Ramos (cell line): ENCODE data around the gene ARHGAP33.
"Not testable (repeated sequence)": the region's sequence is repeated elsewhere in the genome, so short reads cannot be mapped to it uniquely, and the experiment has no call there.

Experiments
- in situ Hi-C: fragments of 300-500 bp; cut with MboI; formaldehyde crosslinking; loops from one replicate; pipeline ENCODE4 v1.14.3; 2022; ENCODE audit warnings: low sequenced_read_pairs; ENCODE audit not compliant: unreplicated experiment

ARHGAP33 gene

DNA sequence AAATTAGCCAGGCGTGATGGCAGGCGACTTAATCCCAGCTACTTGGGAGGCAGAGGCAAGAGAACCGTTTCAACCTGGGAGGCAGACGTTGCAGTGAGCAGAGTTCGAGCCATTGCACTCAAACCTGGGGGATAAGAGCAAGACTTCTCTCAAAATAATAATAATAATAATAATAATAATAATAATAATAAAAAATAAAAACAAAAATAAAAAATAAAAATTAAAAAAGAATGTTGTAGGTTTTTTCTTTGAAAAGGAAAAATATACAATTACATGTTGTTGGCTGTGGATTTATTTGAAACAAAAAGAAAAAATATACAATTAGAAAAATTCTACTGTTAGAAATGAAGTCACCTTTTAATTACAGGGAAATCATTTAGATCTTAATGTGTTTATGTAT, 48.8 kb downstream of the ARHGAP33 start:
- in situ Hi-C loops, result no loop called here

DNA sequence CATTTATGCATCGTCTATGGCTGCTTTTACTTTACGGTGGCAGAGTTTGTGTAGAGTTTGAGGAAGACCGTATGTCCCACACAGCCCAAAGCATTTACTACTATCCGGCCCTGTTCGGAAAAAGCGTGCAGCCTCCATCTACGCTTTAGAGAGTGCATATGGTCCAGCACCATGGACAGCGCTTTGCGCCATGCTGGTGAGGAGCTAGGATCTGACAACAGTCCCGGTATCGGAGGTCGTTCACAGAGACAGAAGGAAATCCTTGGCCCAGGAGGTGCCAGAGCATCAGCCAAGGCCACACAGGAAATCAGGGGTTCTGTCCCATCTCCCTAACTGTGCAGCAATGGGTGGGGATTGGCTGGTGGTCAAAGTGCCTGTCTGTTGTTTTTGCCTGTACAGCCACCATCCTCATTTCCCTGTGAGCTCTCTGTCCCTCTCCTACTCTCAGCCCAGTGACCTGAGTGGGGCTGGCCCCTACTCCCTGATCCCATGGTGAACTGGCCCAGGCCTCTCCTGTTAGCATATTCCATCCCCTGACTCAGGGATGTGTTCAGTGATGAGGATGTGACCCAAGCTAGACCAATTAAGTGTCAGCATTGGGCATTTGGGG, 53.4 kb downstream of the ARHGAP33 start:
- in situ Hi-C loops, result no loop called here

- in situ Hi-C loops, result no loop called here
Observed at GRCh38 chr19:35830986-35831385, 55.6 kb downstream of the ARHGAP33 start.

DNA sequence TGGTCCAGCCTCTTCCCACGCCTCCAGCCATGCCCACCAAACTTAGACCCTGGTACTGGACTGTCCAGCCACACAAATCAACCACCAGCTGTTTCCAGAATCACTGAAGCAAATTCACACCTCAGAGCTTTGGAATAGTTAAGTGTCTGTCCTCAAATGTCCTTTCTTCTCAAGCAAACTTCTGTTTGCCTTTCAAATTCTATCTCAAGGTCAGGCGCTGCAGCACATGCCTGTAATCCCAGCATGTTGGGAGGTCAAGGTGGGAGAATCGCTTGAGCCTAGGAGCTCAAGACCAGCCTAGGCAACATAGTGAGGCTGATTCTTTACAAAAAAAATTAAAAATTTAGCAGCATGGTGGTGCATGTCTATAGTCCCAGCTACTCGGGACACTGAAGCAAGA, 56.7 kb downstream of the ARHGAP33 start:
- in situ Hi-C loops, result no loop called here

DNA sequence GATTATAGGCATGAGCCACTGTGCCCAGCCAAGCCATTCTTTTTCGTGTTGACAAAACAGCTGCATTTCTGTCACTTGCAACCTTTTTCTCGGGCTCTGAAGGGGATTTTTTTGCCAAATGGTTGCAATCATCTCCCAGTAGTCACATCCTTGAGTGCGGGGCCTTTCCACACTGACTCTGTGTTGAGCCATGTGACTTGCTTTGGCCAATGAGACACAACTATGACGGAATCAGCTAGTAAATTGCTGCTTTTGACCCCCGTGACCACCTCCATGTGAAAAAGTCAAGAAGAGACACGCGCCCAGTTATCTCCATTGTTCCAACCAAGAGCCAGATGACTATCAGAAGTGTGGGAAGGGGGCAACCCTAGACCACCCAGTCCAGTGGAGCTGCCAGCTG, 58.6 kb downstream of the ARHGAP33 start:
- in situ Hi-C loops, result no loop called here

DNA sequence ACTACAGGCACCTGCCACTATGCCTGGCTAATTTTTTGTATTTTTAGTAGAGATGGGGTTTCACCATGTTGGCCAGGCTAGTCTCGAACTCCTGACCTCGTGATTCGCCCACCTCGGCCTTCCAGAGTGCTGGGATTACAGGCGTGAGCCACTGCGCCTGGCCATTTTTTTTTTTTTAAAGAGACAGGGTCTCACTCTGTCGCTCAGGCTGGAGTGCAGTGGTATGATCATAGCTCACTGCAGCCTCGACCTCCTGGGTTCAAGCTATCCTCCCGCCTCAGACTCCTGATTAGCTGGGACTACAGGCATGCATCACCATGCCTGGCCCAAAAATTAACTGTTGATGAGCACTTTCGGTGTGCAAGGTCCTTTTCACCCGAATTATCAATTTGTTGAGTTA, 60.7 kb downstream of the ARHGAP33 start:
- in situ Hi-C loops, result not testable (repeated sequence)
